Measurements from ENCODE around the gene TRIM13. TPM values are rescaled to one million over a fixed set of nuclear protein-coding genes. Genes with fewer than 3 reads are reported as not detected.

Gene TRIM13
- total and polyA plus RNA-seq, 2 donors (not counting 1 experiment from before 2014, with no cell fraction given): 28.9 to 45.9 TPM

DNA sequence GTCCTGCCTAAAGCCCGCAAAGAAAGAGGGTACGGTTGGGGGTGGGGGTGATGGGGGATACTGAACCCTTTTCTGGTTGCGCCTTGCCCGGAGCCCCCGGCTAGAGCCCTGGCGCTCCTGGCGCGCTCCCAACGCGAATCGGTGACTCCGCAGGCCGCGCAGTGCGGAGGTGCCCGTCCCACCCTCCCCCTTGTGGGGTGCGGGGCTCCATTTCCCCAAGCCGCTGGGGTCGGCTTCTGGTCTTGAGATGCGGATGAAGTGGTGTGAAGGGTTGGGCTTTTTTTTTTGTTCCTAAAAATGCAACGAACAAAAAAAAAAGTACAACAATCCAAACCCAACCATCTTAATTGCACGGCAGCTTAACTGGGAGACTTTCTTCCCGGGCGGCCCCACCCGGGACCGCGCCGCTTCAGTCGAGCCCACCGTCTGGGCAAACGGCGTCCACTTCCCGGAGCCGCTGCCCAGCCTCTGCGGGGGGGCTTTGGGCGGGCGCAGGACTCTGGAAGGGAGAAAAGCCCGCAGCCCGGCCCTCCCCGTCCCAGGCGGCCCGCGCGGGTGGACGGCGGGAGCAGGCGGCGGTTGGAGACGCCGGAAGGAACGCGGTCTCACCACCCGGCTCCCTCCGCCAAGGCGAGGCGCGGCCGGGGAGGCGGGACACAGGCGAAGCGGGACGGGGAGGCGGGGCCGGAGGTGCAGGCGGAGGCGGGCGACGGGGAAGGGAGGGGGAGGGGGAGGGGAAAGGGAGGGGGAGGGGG is 504 bp upstream of the TRIM13 start:
- WGBS (ENCODE audit: insufficient coverage): under 1% methylated on average over 45 of the region's 68 CpGs
- peak; percentile 90 for DNase-seq
- ATAC-seq (ENCODE audit: low read depth): peak; percentile 65
- Mint-ChIP-seq H3K27ac (peak overlapping the region; percentile 89), H3K4me3 (peak overlapping the region; percentile 89), H3K4me1 (peaks cover 46% of the 10 kb centered on the region), H3K9me3 (ENCODE audit: insufficient read depth) (no peaks in the 10 kb centered on the region), H3K27me3 (no peaks in the 10 kb centered on the region)
- ChIA-PET POLR2A (interaction anchor here (0.6 to 4.4 kb wide), 27 partner anchors 12 to 1457 kb away, joined by 3 to 69 read pairs (median 6); partner anchors contain the start of genes INTS6, RNASEH2B and SPRYD7), CTCF (interaction anchor here (0.8 to 5.9 kb wide), 30 partner anchors 15 to 1073 kb away, joined by 3 to 89 read pairs (median 6); partner anchors contain the start of genes RNASEH2B and SPRYD7)
- H3K9ac ChIP-seq (ENCODE audit: low read length): peak overlapping the region; percentile 80
- peak overlapping the region; percentile 83 for H2AFZ ChIP-seq (ENCODE audit: insufficient read depth, low read depth, low read length, poor library complexity, severe bottlenecking)
- intact Hi-C loops (cut with micrococcal nuclease): loop anchor here (1.0 to 5.0 kb wide), 4 partner anchors 20 to 916 kb away; no protein-coding TSS in a partner anchor
- peaks cover 8% of the 10 kb centered on the region for H4K20me1 ChIP-seq (ENCODE audit: control insufficient read depth, insufficient read depth, low read length, poor library complexity, severe bottlenecking)
- H3K27ac ChIP-seq (ENCODE audit: low read length in 2 of 2): peak overlapping the region; percentile 74 to 89
- H3K36me3 ChIP-seq (replicated peaks in 1 of 2; ENCODE audit: control extremely low read depth in 1 of 2, control insufficient read depth in 1 of 2, extremely low read depth in 1 of 2, insufficient read depth in 2 of 2, low read length in 1 of 2): peaks cover 7 to 26% of the 10 kb centered on the region in 2 experiments
- TF ChIP-seq EZH2 (IDR thresholded peaks at IDR 0.05; ENCODE audit: borderline replicate concordance, insufficient read depth, low read depth, low read length, poor library complexity, severe bottlenecking): no peak
- TF ChIP-seq, protein P1, sequence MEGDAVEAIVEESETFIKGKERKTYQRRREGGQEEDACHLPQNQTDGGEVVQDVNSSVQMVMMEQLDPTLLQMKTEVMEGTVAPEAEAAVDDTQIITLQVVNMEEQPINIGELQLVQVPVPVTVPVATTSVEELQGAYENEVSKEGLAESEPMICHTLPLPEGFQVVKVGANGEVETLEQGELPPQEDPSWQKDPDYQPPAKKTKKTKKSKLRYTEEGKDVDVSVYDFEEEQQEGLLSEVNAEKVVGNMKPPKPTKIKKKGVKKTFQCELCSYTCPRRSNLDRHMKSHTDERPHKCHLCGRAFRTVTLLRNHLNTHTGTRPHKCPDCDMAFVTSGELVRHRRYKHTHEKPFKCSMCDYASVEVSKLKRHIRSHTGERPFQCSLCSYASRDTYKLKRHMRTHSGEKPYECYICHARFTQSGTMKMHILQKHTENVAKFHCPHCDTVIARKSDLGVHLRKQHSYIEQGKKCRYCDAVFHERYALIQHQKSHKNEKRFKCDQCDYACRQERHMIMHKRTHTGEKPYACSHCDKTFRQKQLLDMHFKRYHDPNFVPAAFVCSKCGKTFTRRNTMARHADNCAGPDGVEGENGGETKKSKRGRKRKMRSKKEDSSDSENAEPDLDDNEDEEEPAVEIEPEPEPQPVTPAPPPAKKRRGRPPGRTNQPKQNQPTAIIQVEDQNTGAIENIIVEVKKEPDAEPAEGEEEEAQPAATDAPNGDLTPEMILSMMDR (IDR thresholded peaks at IDR 0.05): no peak
- peaks cover 30 to 38% of the 10 kb centered on the region in 2 donors for H3K4me1 ChIP-seq (ENCODE audit: control insufficient read depth in 2 of 2, insufficient read depth in 2 of 2, low read length in 2 of 2)
- peak overlapping the region; percentile 88 for H3K4me2 ChIP-seq (replicated peaks; ENCODE audit: low read depth, low read length, poor library complexity, severe bottlenecking)
- H3K9me3 ChIP-seq (ENCODE audit: control extremely low read depth in 1 of 3, control insufficient read depth in 2 of 3, insufficient read depth in 1 of 3, low read length in 2 of 3): no peaks in the 10 kb centered on the region
- H3K79me2 ChIP-seq (ENCODE audit: control insufficient read depth, insufficient read depth, low read length): peaks cover 43% of the 10 kb centered on the region
- peak overlapping the region; percentile 78 to 96 (median 87) for H3K4me3 ChIP-seq (ENCODE audit: control extremely low read depth in 1 of 5, extremely low read depth in 1 of 5, insufficient read depth in 1 of 5, low read depth in 2 of 5, low read length in 4 of 5)
- no peaks in the 10 kb centered on the region for H3K27me3 ChIP-seq (replicated peaks in 1 of 4; ENCODE audit: control extremely low read depth in 1 of 4, control insufficient read depth in 3 of 4, insufficient read depth in 4 of 4, low read length in 3 of 4)
